Keratinocyte (primary cell): ENCODE results near the gene XCL2.
"Not testable (repeated sequence)": the region's sequence is repeated elsewhere in the genome, so short reads cannot be mapped to it uniquely, and the experiment has no call there.

Experiments
- CTCF ChIP-seq, 3 experiments: IDR thresholded peaks in 1 of 3; conservative IDR thresholded peaks in 1 of 3; optimal IDR thresholded peaks in 1 of 3; 2 replicates in 2 of 3; 3 replicates in 1 of 3; pipeline versions ENCODE3 to v1.5.1; 2011; ENCODE audit warnings: low read length in 3 of 3, mild to moderate bottlenecking in 3 of 3, moderate library complexity in 2 of 3, control low read depth in 1 of 3, inconsistent platforms in 1 of 3; ENCODE audit not compliant: insufficient read depth in 2 of 3; ENCODE audit errors: extremely low read depth in 1 of 3
- EZH2 ChIP-seq: IDR thresholded peaks from one replicate; pipeline ENCODE4 v1.6.1; 2012; ENCODE audit warnings: inconsistent platforms, mild to moderate bottlenecking, low read length, moderate library complexity

DNA sequence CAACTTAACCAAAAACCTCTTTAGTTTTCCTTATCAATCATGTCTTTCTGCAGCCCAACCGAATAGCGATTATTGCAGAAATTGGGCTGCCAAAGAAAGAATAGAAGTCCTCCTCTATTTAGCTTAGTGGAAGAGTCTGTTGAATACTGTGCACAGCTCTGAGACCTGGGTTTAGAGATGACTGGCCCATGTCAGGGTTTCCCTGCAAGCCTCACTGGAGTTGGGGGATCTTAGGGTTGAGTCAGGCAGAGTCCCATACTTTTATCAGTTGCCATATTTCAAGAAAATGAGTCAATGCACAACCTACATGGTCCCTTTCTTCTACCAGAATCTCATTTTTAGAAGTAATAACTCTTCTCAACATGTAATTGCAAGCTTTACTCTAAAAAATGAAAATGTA is 36.5 kb upstream of the XCL2 start:
- not testable (repeated sequence) for TF ChIP-seq CTCF (optimal IDR thresholded peaks at IDR 0.05 in 1 of 3, IDR thresholded peaks at IDR 0.05 in 1 of 3, conservative IDR thresholded peaks at IDR 0.05 in 1 of 3; ENCODE audit: extremely low read depth in 1 of 3, insufficient read depth in 2 of 3, low read length in 3 of 3); EZH2
